ENCODE results near the gene SPIRE2.

DNA sequence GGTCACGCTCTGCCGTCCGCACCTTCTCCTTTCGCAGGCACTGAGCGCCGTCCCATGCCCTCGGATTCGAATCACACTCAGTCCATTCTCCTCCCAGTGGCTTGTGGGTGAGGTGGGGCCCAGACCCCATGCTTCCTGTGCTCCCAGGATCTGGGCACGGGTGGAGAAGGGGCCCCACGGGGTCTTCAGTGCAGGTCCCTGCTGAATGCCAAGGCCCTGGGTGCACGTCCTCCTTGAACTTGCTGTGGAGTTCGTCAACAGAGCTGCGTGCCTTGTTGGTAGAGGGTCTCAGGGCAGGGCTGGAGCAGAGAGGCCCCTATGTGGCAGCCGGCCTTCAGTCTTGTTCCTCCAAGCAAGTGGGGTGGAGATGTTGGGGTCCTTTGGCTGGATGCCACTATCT, 83.1 kb downstream of the SPIRE2 start:
- TF ChIP-seq, protein P1, sequence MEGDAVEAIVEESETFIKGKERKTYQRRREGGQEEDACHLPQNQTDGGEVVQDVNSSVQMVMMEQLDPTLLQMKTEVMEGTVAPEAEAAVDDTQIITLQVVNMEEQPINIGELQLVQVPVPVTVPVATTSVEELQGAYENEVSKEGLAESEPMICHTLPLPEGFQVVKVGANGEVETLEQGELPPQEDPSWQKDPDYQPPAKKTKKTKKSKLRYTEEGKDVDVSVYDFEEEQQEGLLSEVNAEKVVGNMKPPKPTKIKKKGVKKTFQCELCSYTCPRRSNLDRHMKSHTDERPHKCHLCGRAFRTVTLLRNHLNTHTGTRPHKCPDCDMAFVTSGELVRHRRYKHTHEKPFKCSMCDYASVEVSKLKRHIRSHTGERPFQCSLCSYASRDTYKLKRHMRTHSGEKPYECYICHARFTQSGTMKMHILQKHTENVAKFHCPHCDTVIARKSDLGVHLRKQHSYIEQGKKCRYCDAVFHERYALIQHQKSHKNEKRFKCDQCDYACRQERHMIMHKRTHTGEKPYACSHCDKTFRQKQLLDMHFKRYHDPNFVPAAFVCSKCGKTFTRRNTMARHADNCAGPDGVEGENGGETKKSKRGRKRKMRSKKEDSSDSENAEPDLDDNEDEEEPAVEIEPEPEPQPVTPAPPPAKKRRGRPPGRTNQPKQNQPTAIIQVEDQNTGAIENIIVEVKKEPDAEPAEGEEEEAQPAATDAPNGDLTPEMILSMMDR (IDR thresholded peaks at IDR 0.05): no peak
- TF ChIP-seq POLR2A (IDR thresholded peaks at IDR 0.05): no peak
- TF ChIP-seq EP300 (IDR thresholded peaks at IDR 0.05): no peak

All from gastroesophageal sphincter (tissue), 3 donors.